ENCODE results near the gene TMEM132A. TPM values are rescaled to one million over a fixed set of nuclear protein-coding genes. Genes with fewer than 3 reads are reported as not detected.

The TMEM132A gene
- total and polyA plus RNA-seq, 10 of the 15 experiments (the other 5 are each of a cell fraction or from before 2014, with no cell fraction given): 0.16 to 25.0 (median 4.3) TPM

DNA sequence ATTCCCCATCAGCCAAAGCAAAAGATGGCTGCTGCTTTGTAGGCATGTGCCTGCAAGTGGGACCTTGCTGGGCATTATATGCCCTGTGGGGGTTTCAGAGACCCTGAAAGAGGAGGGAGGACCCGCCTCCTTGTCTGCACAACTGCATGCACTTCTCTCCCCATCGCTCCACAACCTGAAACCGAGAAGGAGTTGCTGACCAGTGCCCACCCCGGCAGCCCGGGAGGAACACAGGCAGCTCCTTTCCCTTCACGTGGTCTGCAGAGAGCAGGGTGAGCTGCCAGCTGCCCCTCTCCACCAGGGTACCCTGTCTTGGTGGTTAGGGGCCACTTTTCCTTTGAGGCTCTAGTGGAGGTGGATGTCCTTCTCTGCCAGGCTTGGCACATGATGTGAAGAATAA lies 1.4 kb upstream of the TMEM132A start (continued):
- TF ChIP-seq, protein P1, sequence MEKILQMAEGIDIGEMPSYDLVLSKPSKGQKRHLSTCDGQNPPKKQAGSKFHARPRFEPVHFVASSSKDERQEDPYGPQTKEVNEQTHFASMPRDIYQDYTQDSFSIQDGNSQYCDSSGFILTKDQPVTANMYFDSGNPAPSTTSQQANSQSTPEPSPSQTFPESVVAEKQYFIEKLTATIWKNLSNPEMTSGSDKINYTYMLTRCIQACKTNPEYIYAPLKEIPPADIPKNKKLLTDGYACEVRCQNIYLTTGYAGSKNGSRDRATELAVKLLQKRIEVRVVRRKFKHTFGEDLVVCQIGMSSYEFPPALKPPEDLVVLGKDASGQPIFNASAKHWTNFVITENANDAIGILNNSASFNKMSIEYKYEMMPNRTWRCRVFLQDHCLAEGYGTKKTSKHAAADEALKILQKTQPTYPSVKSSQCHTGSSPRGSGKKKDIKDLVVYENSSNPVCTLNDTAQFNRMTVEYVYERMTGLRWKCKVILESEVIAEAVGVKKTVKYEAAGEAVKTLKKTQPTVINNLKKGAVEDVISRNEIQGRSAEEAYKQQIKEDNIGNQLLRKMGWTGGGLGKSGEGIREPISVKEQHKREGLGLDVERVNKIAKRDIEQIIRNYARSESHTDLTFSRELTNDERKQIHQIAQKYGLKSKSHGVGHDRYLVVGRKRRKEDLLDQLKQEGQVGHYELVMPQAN (conservative IDR thresholded peaks at IDR 0.05): no peak
- no peak for TF ChIP-seq EZH2 (IDR thresholded peaks at IDR 0.05; ENCODE audit: borderline replicate concordance, control insufficient read depth, low read depth, low read length)
- TF ChIP-seq, protein P2, sequence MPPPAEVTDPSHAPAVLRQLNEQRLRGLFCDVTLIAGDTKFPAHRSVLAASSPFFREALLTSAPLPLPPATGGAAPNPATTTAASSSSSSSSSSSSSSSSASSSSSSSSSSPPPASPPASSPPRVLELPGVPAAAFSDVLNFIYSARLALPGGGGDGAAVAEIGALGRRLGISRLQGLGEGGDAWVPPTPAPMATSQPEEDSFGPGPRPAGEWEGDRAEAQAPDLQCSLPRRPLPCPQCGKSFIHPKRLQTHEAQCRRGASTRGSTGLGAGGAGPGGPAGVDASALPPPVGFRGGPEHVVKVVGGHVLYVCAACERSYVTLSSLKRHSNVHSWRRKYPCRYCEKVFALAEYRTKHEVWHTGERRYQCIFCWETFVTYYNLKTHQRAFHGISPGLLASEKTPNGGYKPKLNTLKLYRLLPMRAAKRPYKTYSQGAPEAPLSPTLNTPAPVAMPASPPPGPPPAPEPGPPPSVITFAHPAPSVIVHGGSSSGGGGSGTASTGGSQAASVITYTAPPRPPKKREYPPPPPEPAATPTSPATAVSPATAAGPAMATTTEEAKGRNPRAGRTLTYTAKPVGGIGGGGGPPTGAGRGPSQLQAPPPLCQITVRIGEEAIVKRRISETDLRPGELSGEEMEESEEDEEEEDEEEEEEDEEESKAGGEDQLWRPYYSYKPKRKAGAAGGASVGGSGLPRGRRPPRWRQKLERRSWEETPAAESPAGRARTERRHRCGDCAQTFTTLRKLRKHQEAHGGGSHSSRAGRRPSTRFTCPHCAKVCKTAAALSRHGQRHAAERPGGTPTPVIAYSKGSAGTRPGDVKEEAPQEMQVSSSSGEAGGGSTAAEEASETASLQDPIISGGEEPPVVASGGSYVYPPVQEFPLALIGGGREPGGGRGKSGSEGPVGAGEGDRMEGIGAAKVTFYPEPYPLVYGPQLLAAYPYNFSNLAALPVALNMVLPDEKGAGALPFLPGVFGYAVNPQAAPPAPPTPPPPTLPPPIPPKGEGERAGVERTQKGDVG (CRISPR knock-in tag; IDR thresholded peaks at IDR 0.05): no peak

DNA sequence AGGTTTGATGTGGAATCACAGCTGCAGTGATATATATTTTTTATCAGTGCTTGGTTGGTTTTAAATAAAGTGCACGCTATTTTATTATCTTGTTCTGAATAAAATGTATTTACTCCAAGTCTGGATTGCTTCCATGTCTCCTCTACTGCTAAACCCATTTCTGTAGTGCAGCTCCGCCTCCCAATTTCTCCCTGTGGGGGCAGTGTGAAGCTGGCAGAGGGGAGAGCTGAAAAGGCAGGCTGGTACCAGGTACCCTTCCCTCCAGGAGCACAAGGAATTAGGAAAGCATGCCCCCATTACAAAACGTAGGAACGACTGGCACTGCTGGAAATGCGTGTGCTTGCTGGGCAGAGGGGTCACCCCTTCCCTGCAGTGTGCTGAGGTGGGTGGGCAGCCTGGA lies 934 bp upstream of the TMEM132A start:
- FAIRE-seq (no peak), ATAC-seq (no peak), DNase-seq (ENCODE audit: low read depth, low spot score) (no peak)
- Histone ChIP-seq H3K79me2 (ENCODE audit: control insufficient read depth, insufficient read depth, low read length) (peaks cover 7% of the 10 kb centered on the region), H2AFZ (ENCODE audit: control insufficient read depth, low read depth, low read length) (no peak overlapping the region), H3K9ac (ENCODE audit: control insufficient read depth, insufficient read depth, low read length) (no peak overlapping the region), H3K4me3 (no peak overlapping the region), H4K20me1 (ENCODE audit: control insufficient read depth, insufficient read depth) (no peaks in the 10 kb centered on the region), H3K4me2 (ENCODE audit: control insufficient read depth, insufficient read depth) (no peak overlapping the region), H3K9me3 (replicated peaks; ENCODE audit: control insufficient read depth, insufficient read depth, low read length) (no peaks in the 10 kb centered on the region), H3K36me3 (ENCODE audit: control insufficient read depth in 2 of 2, insufficient read depth in 2 of 2, low read length in 1 of 2) (peaks cover 17 to 21% of the 10 kb centered on the region in 2 experiments), H3K4me1 (ENCODE audit: control insufficient read depth, insufficient read depth, low read length) (peaks cover 30% of the 10 kb centered on the region), H3K27me3 (replicated peaks in 1 of 2; ENCODE audit: control insufficient read depth in 2 of 2, insufficient read depth in 2 of 2, low read length in 1 of 2) (no peaks in the 10 kb centered on the region), H3K27ac (ENCODE audit: control insufficient read depth, insufficient read depth) (no peak overlapping the region)
- RAD21 ChIA-PET (ENCODE audit: unreplicated experiment): interaction anchor here (0.5 to 1.8 kb wide), 6 partner anchors 8 to 745 kb away, joined by 3 to 8 read pairs (median 4); partner anchors contain the start of gene TMEM109
- WGBS (ENCODE audit: insufficient coverage, insufficient replicate concordance, low lambda C conversion rate, missing lambda C conversion rate): 85% methylated on average over 5 of the region's 5 CpGs
- SMC1A ChIA-PET (ENCODE audit: uncharacterized antibody, unreplicated experiment): interaction anchor here (1.7 to 1.8 kb wide), 2 partner anchors 8 to 10 kb away, joined by 5 to 7 read pairs; partner anchors contain the start of gene TMEM109
- POLR2A ChIA-PET: interaction anchor here (0.8 to 1.7 kb wide), 4 partner anchors 8 to 161 kb away, joined by 3 to 9 read pairs (median 4); partner anchors contain the start of gene TMEM109
- BruUV-seq (replicated peaks): no TSS peak
- no peak for TF ChIP-seq ZNF207 (IDR thresholded peaks at IDR 0.05; ENCODE audit: borderline replicate concordance)
- no peak for TF ChIP-seq EZH2 (IDR thresholded peaks at IDR 0.05; ENCODE audit: borderline replicate concordance, control insufficient read depth, low read depth, low read length)
- TF ChIP-seq TARDBP (IDR thresholded peaks at IDR 0.05; ENCODE audit: borderline replicate concordance): no peak
- TF ChIP-seq CHD2 (IDR thresholded peaks at IDR 0.05; ENCODE audit: borderline replicate concordance, low read depth, low read length): no peak
- no peak for TF ChIP-seq TCF7 (IDR thresholded peaks at IDR 0.05; ENCODE audit: borderline replicate concordance)
- TF ChIP-seq CREB1 (IDR thresholded peaks at IDR 0.05; ENCODE audit: low read depth): no peak
- TF ChIP-seq NFIC (IDR thresholded peaks at IDR 0.05; ENCODE audit: low read depth, low read length): no peak
- TF ChIP-seq MTA2 (IDR thresholded peaks at IDR 0.05; ENCODE audit: low read depth): no peak
- TF ChIP-seq HDAC2 (IDR thresholded peaks at IDR 0.05): no peak
- TF ChIP-seq MEF2B (IDR thresholded peaks at IDR 0.05; ENCODE audit: partially characterized antibody, poor library complexity, severe bottlenecking): no peak
- no peak for TF ChIP-seq ZNF24 (IDR thresholded peaks at IDR 0.05)
- no peak for TF ChIP-seq YY1 (IDR thresholded peaks at IDR 0.05; ENCODE audit: low read depth, low read length)
- TF ChIP-seq ZNF622 (IDR thresholded peaks at IDR 0.05): no peak
- intact Hi-C loops (cut with micrococcal nuclease; ENCODE audit: unreplicated experiment): no loop called here
- in situ Hi-C loops (cut with MboI): no loop called here
- CTCF ChIA-PET: interaction anchor here (0.6 to 1.5 kb wide), 4 partner anchors 9 to 235 kb away, joined by 3 to 11 read pairs (median 4); partner anchors contain the start of gene TMEM109
